Measurements from ENCODE around the gene CORO2A.

The CORO2A gene

DNA sequence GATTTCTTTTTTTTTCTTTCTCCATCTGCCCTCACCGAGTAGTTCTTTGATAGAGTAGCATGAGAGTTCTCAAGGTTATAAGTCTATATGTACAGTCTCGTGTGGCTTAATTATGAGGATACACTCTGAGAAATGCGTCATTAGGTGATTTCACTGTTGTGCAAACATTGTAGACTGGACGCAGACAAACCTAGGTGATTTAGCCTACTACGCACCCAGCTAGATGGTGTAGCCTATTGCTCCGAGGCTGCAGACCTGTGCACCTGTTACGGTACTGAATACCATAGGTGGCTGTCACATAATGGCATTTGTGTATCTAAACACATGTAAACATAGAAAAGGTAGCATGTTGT, 26.9 kb upstream of the CORO2A start:
- no peak for DNase-seq (ENCODE audit: low spot score)

DNA sequence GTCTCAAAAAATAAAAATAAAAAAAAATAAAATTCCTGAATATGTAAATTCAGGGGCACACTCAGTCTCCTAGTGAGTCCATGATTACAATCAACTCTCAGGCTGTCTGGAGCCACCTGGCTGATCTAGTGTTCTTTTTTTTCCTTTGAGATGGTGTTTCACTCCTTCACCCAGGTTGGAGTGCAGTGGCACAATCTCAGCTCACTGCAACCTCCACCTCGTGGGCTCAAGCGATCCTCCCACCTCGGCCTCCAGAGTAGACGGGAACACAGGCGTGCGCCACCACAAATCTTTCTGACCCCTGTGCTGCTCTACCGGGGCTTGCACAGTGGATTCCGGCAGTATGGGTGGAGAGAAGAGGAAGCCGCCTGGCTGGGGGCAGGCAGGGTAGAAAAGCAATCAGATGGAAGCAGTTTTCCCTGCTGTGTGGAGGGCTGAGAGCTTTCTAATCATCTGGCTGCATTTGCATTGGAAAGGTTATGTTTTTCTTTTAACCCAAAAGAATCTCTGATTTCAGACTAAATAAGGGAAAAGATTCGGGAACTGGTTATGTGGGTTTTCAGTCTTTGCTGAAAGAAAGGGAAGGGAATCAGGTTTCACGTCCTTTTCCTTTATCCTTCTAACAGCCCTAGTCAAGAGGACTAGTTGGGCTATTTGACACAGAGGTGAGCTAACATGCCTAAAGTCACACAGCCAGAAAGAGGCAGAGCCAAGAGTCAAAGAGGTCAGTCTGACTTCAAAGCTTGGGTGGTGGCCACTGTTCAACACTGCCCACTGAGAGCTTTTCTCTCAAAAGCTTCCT, 26.3 kb upstream of the CORO2A start:
- no peak for DNase-seq (ENCODE audit: low spot score)

- DNase-seq (ENCODE audit: low spot score), result no peak
Observed at GRCh38 chr9:98217255-98217654, 24.8 kb upstream of the CORO2A start.

DNA sequence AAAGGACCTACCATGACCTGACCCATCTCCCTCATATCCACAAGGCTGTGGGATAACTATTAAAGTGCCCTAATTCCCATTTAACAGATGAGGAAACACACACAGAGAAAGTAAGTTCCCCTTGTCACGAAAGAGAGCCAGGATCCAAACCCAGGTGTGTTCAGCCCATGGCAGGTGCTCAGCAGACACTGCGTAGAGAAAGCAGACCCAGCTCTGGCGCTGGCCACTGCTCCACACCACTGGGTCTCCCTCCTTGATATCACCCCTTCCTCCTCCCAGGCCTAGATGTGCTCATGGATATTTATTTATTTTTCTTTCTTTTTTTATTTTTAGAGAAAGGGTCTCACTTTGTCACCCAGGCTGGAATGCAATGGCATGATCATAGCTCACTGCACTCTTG, 24.0 kb upstream of the CORO2A start:
- DNase-seq (ENCODE audit: low spot score), result no peak

GRCh38 chr9:98215821-98216220, 23.4 kb upstream of the CORO2A start:
- DNase-seq (ENCODE audit: low spot score), result no peak

DNA sequence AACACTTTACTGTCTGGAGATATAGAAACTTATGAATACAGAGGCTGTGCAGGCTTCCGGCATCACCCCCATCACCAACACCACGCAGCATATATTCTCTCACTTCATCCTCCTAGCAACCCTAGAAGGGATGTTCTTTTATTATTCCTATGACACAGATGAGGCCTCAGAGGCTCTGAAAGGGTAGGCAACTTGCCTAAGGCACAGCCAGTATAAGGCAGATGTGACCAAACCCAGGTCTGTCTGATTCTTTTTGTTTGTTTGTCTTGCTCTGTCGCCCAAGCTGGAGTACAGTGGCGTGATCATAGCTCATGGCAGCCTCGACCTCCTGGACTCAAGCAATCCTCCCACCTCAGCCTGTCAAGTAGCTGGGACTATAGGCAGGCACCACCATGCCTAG, 22.8 kb upstream of the CORO2A start:
- DNase-seq (ENCODE audit: low spot score), result no peak

- no peak for DNase-seq (ENCODE audit: low spot score)
Observed at GRCh38 chr9:98214811-98215210, 22.4 kb upstream of the CORO2A start.

- DNase-seq (ENCODE audit: low spot score), result no peak
Observed at GRCh38 chr9:98211260-98211659, 18.8 kb upstream of the CORO2A start.

GRCh38 chr9:98210435-98210834, 18.0 kb upstream of the CORO2A start:
- DNase-seq (ENCODE audit: low spot score), result no peak

- DNase-seq (ENCODE audit: low spot score), result no peak
Observed at GRCh38 chr9:98209530-98209929, 17.1 kb upstream of the CORO2A start.

GRCh38 chr9:98208635-98209034, 16.2 kb upstream of the CORO2A start:
- no peak for DNase-seq (ENCODE audit: low spot score)

DNA sequence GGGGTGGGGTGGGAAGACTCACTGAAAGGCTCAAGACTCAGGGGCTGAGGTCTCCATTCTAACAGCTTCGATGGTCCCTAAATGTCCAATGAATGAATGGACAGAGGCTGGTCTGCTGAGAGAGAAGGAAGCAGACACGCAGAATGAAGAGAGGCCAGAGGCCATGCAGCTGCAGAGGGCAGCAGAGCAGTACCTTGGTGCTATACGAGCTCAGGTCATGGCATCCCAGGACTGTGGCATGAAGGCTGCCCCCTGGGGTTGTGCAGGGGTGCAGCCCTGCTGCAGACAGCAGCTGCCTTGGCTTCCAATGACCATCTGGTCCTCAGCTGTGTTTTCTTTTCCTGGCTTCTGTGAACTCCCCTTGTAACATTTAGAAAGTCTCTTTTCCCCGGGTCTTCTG, 15.2 kb upstream of the CORO2A start:
- DNase-seq (ENCODE audit: low spot score), result no peak

DNA sequence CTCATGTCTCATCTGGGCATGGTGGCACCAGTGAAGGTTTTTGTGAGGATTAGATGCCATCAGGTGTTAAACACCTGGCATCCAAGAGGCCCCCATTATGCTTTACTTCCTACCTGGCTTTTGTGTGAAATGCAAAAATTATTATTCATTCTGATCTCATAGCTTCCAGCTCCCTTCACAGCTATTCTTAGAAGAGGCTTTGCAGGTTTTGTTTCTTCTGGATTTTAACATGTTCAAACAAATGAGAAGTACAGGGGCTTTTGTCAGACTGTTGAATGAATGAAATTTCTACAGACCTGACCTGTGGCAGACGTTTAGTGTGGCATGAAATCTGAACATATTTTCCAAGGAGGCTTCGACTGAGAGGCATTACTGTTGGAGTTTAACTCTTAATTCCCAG, 14.3 kb upstream of the CORO2A start:
- no peak for DNase-seq (ENCODE audit: low spot score)

DNA sequence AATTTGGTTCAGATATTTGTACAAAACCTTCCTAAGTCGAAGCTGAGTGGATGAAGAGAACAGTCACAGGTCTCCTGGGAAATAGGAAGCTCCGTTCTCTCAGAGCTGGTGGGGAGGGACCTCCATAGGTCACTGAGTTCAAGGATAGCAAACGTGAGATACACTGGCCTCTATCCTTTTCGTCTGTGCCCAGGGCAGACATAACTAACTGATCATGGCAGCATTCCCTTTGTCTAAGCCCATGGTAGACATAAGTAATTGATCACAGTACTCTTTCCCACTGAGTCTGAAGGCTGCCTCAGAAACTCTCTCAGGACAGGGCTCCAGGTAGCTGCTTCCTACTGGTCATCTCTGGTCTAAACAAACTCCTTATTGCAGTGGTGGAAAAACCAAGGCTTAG, 12.3 kb upstream of the CORO2A start:
- DNase-seq (ENCODE audit: low spot score), result no peak

DNA sequence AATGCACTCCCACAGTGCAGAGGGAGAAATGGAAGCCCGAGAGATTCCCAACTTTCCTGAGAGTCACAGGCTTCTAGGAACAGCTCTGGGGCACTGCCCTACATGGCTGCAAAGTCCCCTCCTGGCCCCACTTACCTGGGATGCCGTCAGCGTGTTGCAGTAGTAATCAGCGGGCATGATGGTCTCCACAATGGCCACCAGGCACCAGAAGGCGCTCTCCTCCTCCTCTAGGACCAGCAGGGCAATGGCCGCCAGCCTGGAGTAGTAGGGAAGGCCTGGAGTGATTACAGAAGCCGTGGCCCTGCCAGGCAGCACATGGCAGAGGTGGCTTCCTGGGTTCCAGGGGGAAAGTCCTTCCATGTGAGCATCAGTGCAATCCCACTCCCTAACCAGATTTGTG, 10.7 kb upstream of the CORO2A start:
- DNase-seq (ENCODE audit: low spot score), result no peak

DNA sequence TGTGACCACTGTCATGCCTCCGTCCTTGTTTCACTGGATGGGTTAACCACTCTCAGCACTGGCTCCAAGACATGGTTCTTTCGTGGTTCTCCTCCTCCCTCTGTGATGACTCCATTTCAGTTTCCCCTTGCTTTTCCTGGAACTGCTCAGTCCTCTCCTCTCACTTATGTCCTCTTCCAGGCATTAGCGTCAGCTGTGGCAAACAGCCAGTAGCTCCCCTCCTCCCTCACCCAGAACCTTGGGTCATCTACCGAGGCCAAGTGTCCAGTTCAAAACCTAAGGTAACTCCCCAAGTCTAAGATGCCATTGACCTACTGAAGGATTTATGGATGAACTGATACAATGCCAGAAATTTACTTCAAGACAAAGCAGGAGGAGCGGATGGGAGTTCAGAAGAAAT, 9.8 kb upstream of the CORO2A start:
- DNase-seq (ENCODE audit: low spot score), result no peak

DNA sequence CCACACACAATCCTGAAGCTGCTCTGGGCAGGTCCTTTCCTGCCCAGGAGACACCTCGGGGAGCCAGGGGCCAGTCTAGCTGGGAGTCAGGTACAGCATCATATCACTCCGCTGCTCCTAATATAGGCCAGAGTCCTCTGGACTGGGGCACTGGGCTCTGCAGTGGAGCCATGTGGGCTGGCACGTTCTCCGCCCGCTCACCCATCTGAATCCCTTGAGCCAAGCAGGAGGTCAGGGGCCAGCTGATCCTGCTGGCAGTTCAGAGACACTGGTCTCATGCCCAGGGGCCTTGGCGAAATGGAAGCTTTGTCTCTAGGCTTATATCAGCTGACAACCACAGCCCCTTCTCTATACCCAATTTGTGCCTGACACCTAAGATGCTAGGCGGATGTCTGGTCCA, 9.3 kb upstream of the CORO2A start:
- no peak for DNase-seq (ENCODE audit: low spot score)

- no peak for DNase-seq (ENCODE audit: low spot score)
Observed at GRCh38 chr9:98201102-98201501, 8.7 kb upstream of the CORO2A start.

GRCh38 chr9:98199388-98200033, 7.1 kb upstream of the CORO2A start:
- DNase-seq (ENCODE audit: low spot score), result no peak

DNA sequence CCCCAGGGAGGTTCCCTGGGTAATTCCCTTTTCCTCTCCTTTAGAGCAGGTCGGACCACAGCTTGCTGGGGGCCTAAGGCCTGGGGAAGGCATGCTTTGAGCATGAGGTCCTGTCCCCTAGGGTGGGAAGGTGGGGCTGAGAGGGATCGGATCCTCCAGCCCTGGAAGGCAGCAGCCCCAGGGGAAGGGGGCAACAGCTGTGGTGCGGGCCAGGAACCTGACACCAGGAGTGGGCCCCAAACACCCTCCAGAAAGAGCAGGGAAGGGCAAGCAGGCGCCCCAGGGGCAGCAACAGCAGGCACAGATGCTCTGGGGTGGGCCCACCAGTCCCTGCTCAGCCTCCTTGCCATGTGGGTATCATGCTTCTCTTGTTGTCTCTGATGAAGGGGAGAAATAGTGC, 3.2 kb upstream of the CORO2A start:
- DNase-seq (ENCODE audit: low spot score), result no peak

GRCh38 chr9:98193336-98193944, 1.0 kb upstream of the CORO2A start:
- no peak for DNase-seq (ENCODE audit: low spot score)

DNA sequence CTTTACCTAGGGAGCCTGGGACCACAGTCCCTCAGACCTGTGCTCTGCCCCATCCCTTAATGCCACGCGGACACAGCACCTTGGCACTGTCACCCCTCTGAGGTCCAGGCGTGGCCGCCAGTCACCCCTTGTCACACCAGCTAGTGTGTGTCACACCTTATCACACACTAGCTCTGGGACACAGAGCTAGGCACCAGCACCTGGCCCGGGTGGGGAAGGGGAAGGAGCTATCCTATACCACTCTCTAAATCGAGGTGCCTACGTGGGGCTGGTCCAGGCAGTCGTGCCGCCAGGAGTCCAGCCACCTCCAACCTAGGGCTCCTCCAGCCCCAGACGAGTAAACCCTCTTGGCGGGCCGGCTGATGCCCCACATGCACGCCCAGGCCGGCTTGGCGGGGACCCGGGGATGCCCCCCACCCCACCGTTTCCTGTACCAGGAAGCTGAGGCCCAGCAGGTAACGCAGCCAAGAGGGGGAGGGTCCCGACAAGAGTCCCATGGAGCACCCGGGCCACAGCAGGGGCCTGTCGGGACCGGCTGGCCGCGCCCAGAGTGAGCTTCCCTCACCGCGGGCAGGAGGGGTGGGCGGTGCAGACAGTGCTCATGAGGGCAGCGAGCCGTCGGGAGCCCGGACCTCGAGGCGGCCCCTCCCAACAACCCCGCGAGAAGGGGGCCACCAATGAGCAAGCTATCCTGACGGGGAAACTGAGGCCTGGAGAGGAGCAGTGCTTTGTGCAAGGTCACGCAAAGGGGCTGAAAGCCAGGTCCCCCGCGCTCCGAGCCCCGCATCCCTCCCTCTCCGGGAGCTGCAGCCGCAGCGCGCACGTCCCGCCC, 550 bp downstream of the CORO2A start:
- no peak for DNase-seq (ENCODE audit: low spot score)

DNA sequence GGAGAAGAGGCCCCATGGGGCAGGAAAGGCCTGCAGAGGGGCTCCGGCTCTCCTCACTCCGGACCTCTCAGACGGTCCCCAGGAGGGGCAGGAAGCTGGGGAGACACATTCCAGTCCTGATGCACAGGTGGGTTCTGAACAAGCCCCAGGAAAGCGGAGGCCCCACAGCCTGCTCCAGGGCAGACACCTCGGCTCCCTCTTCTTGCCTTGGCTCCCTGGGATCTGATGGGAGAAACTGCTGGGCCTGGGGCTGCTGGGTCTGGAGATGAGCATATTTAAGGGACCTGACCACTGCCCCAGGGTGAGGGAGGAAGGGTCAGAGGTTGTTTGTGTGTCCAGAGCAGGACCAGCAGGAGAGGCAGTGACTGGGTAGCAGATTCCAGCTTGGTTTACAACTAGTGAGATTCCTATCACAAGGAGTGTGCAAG, 1.2 kb downstream of the CORO2A start:
- no peak for DNase-seq (ENCODE audit: low spot score)
